Right ventricle myocardium inferior (tissue), 1 donor: ENCODE data around the gene WWTR1. TPM values are rescaled to one million over a fixed set of nuclear protein-coding genes. Genes with fewer than 3 reads are reported as not detected.

Experiments used
- ATAC-seq: fragments of 200-7000 bp; cut with Tn5 transposase; one replicate; pipeline ENCODE4 v1.9.1; 2020; ENCODE audit warnings: mild to moderate bottlenecking, moderate library complexity
- DNase-seq: peaks from one replicate; pipeline ENCODE4 v3.0.0; 2021; ENCODE audit errors: missing footprints
- intact Hi-C: fragments of 100-400 bp; cut with DNase I; formaldehyde crosslinking; loops from one replicate; pipeline ENCODE4 v1.11.0; 2022
- total RNA-seq: library from RNA; stranded (reverse); fragmentation: NEBNext Ultra II Directional; extraction: Animal tissue kit (Norgen Biotek cat#: 25700); gene quantifications from one replicate; pipeline ENCODE4 v1.2.1, GENCODE V29; 2021
- donor health status: DM: no; HTN: yes; CAD: no; lungs with severe emphysema.

WWTR1 gene
- total RNA-seq, 1 donor from 2014 or later, result 42.6 TPM

GRCh38 chr3:149473357-149474249 is 184.2 kb downstream of the WWTR1 start:
- intact Hi-C loops, result no loop called here
- ATAC-seq (no peak), DNase-seq (no peak)

- intact Hi-C loops, result no loop called here
- ATAC-seq (no peak), DNase-seq (no peak)
Observed at GRCh38 chr3:149472030-149472797, 185.6 kb downstream of the WWTR1 start.

- intact Hi-C loops, result no loop called here
- no peak for ATAC-seq
- no peak for DNase-seq
Observed at GRCh38 chr3:149470381-149470780, 187.4 kb downstream of the WWTR1 start.

- intact Hi-C loops, result no loop called here
- ATAC-seq (no peak), DNase-seq (no peak)
Observed at GRCh38 chr3:149468504-149469212, 189.2 kb downstream of the WWTR1 start.

Other genes with a start within 250 kb of the WWTR1 start
- not detected for gene TM4SF4, start 183.3 kb downstream of the WWTR1 start, total RNA-seq
- 18.0 TPM for gene COMMD2, start 94.5 kb upstream of the WWTR1 start, total RNA-seq
- gene ANKUB1, start 134.5 kb upstream of the WWTR1 start, total RNA-seq, result not detected
- gene RNF13, start 155.2 kb upstream of the WWTR1 start, total RNA-seq, result 45.5 TPM